ENCODE measurements around the gene SLC8A3.

The SLC8A3 gene

GRCh38 chr14:70008284-70009262, 180.2 kb downstream of the SLC8A3 start:
- Mint-ChIP-seq H3K9me3 (no peaks in the 10 kb centered on the region), H3K27me3 (peaks cover 36% of the 10 kb centered on the region), H3K27ac (ENCODE audit: low read depth) (no peak overlapping the region), H3K4me3 (no peak overlapping the region), H3K36me3 (ENCODE audit: insufficient read depth) (no peaks in the 10 kb centered on the region), H3K4me1 (no peaks in the 10 kb centered on the region)
- DNase-seq (ENCODE audit: low spot score in 2 of 2) (no peak), ATAC-seq (replicated peaks; ENCODE audit: extremely low read depth, poor library complexity, severe bottlenecking) (no peak)

- Mint-ChIP-seq H3K9me3 (no peaks in the 10 kb centered on the region), H3K27ac (ENCODE audit: low read depth) (no peak overlapping the region), H3K4me1 (no peaks in the 10 kb centered on the region), H3K36me3 (ENCODE audit: insufficient read depth) (no peaks in the 10 kb centered on the region), H3K27me3 (peaks cover 29% of the 10 kb centered on the region), H3K4me3 (no peak overlapping the region)
- ATAC-seq (replicated peaks; ENCODE audit: extremely low read depth, poor library complexity, severe bottlenecking) (no peak), DNase-seq (ENCODE audit: low spot score in 2 of 2) (no peak)
Observed at GRCh38 chr14:70006699-70007098, 182.1 kb downstream of the SLC8A3 start.

- H3K36me3 Mint-ChIP-seq (ENCODE audit: insufficient read depth), result no peaks in the 10 kb centered on the region
- H3K9me3 Mint-ChIP-seq, result no peaks in the 10 kb centered on the region
- no peaks in the 10 kb centered on the region for H3K4me1 Mint-ChIP-seq
- no peak overlapping the region for H3K4me3 Mint-ChIP-seq
- ATAC-seq (replicated peaks; ENCODE audit: extremely low read depth, poor library complexity, severe bottlenecking), result no peak
- H3K27me3 Mint-ChIP-seq, result peaks cover 23% of the 10 kb centered on the region
- no peak overlapping the region for H3K27ac Mint-ChIP-seq (ENCODE audit: low read depth)
- DNase-seq (ENCODE audit: low spot score in 2 of 2), result no peak
Observed at GRCh38 chr14:70005281-70005805, 183.4 kb downstream of the SLC8A3 start.

- Mint-ChIP-seq H3K36me3 (ENCODE audit: insufficient read depth) (no peaks in the 10 kb centered on the region), H3K27ac (ENCODE audit: low read depth) (no peak overlapping the region), H3K4me1 (no peaks in the 10 kb centered on the region), H3K9me3 (no peaks in the 10 kb centered on the region), H3K27me3 (peaks cover 23% of the 10 kb centered on the region), H3K4me3 (no peak overlapping the region)
- ATAC-seq (replicated peaks; ENCODE audit: extremely low read depth, poor library complexity, severe bottlenecking), result no peak
- DNase-seq (ENCODE audit: low spot score in 2 of 2), result no peak
Observed at GRCh38 chr14:70004791-70005190, 184.0 kb downstream of the SLC8A3 start.

- ATAC-seq (replicated peaks; ENCODE audit: extremely low read depth, poor library complexity, severe bottlenecking) (no peak), DNase-seq (ENCODE audit: low spot score in 2 of 2) (no peak)
- Mint-ChIP-seq H3K27me3 (peaks cover 37% of the 10 kb centered on the region), H3K4me1 (no peaks in the 10 kb centered on the region), H3K27ac (ENCODE audit: low read depth) (no peak overlapping the region), H3K9me3 (no peaks in the 10 kb centered on the region), H3K4me3 (no peak overlapping the region), H3K36me3 (ENCODE audit: insufficient read depth) (no peaks in the 10 kb centered on the region)
Observed at GRCh38 chr14:70002589-70003346, 186.0 kb downstream of the SLC8A3 start.

- DNase-seq (ENCODE audit: low spot score in 2 of 2), result no peak
- H3K4me3 Mint-ChIP-seq, result no peak overlapping the region
- no peaks in the 10 kb centered on the region for H3K4me1 Mint-ChIP-seq
- no peaks in the 10 kb centered on the region for H3K36me3 Mint-ChIP-seq (ENCODE audit: insufficient read depth)
- H3K9me3 Mint-ChIP-seq, result no peaks in the 10 kb centered on the region
- H3K27me3 Mint-ChIP-seq, result peaks cover 37% of the 10 kb centered on the region
- ATAC-seq (replicated peaks; ENCODE audit: extremely low read depth, poor library complexity, severe bottlenecking), result no peak
- no peak overlapping the region for H3K27ac Mint-ChIP-seq (ENCODE audit: low read depth)
Observed at GRCh38 chr14:70000601-70001000, 188.2 kb downstream of the SLC8A3 start.

GRCh38 chr14:69999261-69999674, 189.5 kb downstream of the SLC8A3 start:
- no peaks in the 10 kb centered on the region for H3K36me3 Mint-ChIP-seq (ENCODE audit: insufficient read depth)
- no peaks in the 10 kb centered on the region for H3K9me3 Mint-ChIP-seq
- peaks cover 37% of the 10 kb centered on the region for H3K27me3 Mint-ChIP-seq
- H3K4me1 Mint-ChIP-seq, result no peaks in the 10 kb centered on the region
- ATAC-seq (replicated peaks; ENCODE audit: extremely low read depth, poor library complexity, severe bottlenecking) (no peak), DNase-seq (ENCODE audit: low spot score in 2 of 2) (no peak)
- no peak overlapping the region for H3K27ac Mint-ChIP-seq (ENCODE audit: low read depth)
- no peak overlapping the region for H3K4me3 Mint-ChIP-seq

- H3K4me1 Mint-ChIP-seq, result no peaks in the 10 kb centered on the region
- peaks cover 39% of the 10 kb centered on the region for H3K27me3 Mint-ChIP-seq
- no peak for ATAC-seq (replicated peaks; ENCODE audit: extremely low read depth, poor library complexity, severe bottlenecking)
- H3K27ac Mint-ChIP-seq (ENCODE audit: low read depth), result no peak overlapping the region
- H3K9me3 Mint-ChIP-seq, result no peaks in the 10 kb centered on the region
- no peak overlapping the region for H3K4me3 Mint-ChIP-seq
- no peak for DNase-seq (ENCODE audit: low spot score in 2 of 2)
- no peaks in the 10 kb centered on the region for H3K36me3 Mint-ChIP-seq (ENCODE audit: insufficient read depth)
Observed at GRCh38 chr14:69997849-69998248, 190.9 kb downstream of the SLC8A3 start.

GRCh38 chr14:69996216-69996615, 192.5 kb downstream of the SLC8A3 start:
- Mint-ChIP-seq H3K9me3 (no peaks in the 10 kb centered on the region), H3K4me3 (no peak overlapping the region), H3K4me1 (no peaks in the 10 kb centered on the region), H3K36me3 (ENCODE audit: insufficient read depth) (no peaks in the 10 kb centered on the region), H3K27me3 (peaks cover 52% of the 10 kb centered on the region), H3K27ac (ENCODE audit: low read depth) (no peak overlapping the region)
- DNase-seq (ENCODE audit: low spot score in 2 of 2) (no peak), ATAC-seq (replicated peaks; ENCODE audit: extremely low read depth, poor library complexity, severe bottlenecking) (no peak)
